Ishikawa (cell line): ENCODE measurements around the gene VPS39.

Experiments
- CEBPB ChIP-seq: IDR thresholded peaks from 2 replicates; pipeline ENCODE4 v1.6.1; 2012
- EP300 ChIP-seq: IDR thresholded peaks from 2 replicates; pipeline ENCODE4 v1.6.1; 2012; ENCODE audit warnings: borderline replicate concordance
- NFIC ChIP-seq: IDR thresholded peaks from 2 replicates; pipeline ENCODE4 v1.6.1; 2012
- RAD21 ChIP-seq: IDR thresholded peaks from 2 replicates; pipeline ENCODE4 v1.6.1; 2012; ENCODE audit warnings: low read depth
- YY1 ChIP-seq: IDR thresholded peaks from 2 replicates; pipeline ENCODE4 v1.6.1; 2012; ENCODE audit warnings: low read depth
- TF ChIP-seq, protein P1 (sequence below): IDR thresholded peaks from 2 replicates; pipeline ENCODE4 v1.6.1; 2012
- TF ChIP-seq, protein P2 (sequence below): IDR thresholded peaks from 2 replicates; pipeline ENCODE4 v1.6.1; 2012; ENCODE audit warnings: low read depth, mild to moderate bottlenecking
- TF ChIP-seq, protein P3 (sequence below): IDR thresholded peaks from 2 replicates; pipeline ENCODE4 v1.6.1; 2012

DNA sequence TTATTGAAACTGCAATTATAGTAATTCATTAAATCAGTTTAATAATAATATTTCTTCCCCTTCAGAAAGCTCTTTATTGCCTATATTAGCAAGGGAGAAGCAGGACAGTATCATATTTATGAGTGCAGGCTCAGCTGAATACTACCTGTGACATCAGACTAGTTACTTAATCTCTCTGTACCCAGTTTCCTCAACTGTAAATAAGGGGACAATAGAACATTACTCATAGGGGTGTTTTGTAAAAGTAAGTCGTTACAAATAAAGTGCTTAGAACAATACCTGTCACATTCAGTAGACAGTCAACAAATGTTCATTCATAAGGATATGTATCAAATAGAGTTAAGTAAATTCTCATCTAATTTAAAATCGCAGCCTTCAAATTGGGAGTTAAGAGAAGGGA lies 12.1 kb upstream of the VPS39 start:
- TF ChIP-seq EP300 (no peak), RAD21 (no peak), CEBPB (no peak), YY1 (no peak), NFIC (no peak)
- TF ChIP-seq, protein P1, sequence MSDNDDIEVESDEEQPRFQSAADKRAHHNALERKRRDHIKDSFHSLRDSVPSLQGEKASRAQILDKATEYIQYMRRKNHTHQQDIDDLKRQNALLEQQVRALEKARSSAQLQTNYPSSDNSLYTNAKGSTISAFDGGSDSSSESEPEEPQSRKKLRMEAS = no peak
- TF ChIP-seq, protein P2, sequence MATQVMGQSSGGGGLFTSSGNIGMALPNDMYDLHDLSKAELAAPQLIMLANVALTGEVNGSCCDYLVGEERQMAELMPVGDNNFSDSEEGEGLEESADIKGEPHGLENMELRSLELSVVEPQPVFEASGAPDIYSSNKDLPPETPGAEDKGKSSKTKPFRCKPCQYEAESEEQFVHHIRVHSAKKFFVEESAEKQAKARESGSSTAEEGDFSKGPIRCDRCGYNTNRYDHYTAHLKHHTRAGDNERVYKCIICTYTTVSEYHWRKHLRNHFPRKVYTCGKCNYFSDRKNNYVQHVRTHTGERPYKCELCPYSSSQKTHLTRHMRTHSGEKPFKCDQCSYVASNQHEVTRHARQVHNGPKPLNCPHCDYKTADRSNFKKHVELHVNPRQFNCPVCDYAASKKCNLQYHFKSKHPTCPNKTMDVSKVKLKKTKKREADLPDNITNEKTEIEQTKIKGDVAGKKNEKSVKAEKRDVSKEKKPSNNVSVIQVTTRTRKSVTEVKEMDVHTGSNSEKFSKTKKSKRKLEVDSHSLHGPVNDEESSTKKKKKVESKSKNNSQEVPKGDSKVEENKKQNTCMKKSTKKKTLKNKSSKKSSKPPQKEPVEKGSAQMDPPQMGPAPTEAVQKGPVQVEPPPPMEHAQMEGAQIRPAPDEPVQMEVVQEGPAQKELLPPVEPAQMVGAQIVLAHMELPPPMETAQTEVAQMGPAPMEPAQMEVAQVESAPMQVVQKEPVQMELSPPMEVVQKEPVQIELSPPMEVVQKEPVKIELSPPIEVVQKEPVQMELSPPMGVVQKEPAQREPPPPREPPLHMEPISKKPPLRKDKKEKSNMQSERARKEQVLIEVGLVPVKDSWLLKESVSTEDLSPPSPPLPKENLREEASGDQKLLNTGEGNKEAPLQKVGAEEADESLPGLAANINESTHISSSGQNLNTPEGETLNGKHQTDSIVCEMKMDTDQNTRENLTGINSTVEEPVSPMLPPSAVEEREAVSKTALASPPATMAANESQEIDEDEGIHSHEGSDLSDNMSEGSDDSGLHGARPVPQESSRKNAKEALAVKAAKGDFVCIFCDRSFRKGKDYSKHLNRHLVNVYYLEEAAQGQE = no peak
- TF ChIP-seq, protein P3, sequence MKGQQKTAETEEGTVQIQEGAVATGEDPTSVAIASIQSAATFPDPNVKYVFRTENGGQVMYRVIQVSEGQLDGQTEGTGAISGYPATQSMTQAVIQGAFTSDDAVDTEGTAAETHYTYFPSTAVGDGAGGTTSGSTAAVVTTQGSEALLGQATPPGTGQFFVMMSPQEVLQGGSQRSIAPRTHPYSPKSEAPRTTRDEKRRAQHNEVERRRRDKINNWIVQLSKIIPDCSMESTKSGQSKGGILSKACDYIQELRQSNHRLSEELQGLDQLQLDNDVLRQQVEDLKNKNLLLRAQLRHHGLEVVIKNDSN = no peak
